ENCODE data around the gene CYP24A1. TPM values are rescaled to one million over a fixed set of nuclear protein-coding genes. Genes with fewer than 3 reads are reported as not detected.

The CYP24A1 gene
- total and polyA plus RNA-seq, 2 donors (not counting 1 experiment from before 2014, with no cell fraction given): not detected

- TF ChIP-seq EZH2 (IDR thresholded peaks at IDR 0.05; ENCODE audit: borderline replicate concordance, insufficient read depth, low read depth, low read length, poor library complexity, severe bottlenecking): no peak
- TF ChIP-seq, protein P1, sequence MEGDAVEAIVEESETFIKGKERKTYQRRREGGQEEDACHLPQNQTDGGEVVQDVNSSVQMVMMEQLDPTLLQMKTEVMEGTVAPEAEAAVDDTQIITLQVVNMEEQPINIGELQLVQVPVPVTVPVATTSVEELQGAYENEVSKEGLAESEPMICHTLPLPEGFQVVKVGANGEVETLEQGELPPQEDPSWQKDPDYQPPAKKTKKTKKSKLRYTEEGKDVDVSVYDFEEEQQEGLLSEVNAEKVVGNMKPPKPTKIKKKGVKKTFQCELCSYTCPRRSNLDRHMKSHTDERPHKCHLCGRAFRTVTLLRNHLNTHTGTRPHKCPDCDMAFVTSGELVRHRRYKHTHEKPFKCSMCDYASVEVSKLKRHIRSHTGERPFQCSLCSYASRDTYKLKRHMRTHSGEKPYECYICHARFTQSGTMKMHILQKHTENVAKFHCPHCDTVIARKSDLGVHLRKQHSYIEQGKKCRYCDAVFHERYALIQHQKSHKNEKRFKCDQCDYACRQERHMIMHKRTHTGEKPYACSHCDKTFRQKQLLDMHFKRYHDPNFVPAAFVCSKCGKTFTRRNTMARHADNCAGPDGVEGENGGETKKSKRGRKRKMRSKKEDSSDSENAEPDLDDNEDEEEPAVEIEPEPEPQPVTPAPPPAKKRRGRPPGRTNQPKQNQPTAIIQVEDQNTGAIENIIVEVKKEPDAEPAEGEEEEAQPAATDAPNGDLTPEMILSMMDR (IDR thresholded peaks at IDR 0.05): no peak
- Mint-ChIP-seq H3K4me1 (no peaks in the 10 kb centered on the region), H3K27ac (no peak overlapping the region), H3K9me3 (ENCODE audit: insufficient read depth) (no peaks in the 10 kb centered on the region), H3K27me3 (no peaks in the 10 kb centered on the region), H3K4me3 (no peak overlapping the region)
- Histone ChIP-seq H3K9ac (ENCODE audit: low read length) (no peak overlapping the region), H3K4me1 (ENCODE audit: control insufficient read depth in 2 of 2, insufficient read depth in 2 of 2, low read length in 2 of 2) (no peaks in the 10 kb centered on the region), H3K79me2 (ENCODE audit: control insufficient read depth, insufficient read depth, low read length) (no peaks in the 10 kb centered on the region), H2AFZ (ENCODE audit: insufficient read depth, low read depth, low read length, poor library complexity, severe bottlenecking) (no peak overlapping the region), H3K4me2 (replicated peaks; ENCODE audit: low read depth, low read length, poor library complexity, severe bottlenecking) (no peak overlapping the region), H3K9me3 (ENCODE audit: control extremely low read depth in 1 of 3, control insufficient read depth in 2 of 3, insufficient read depth in 1 of 3, low read length in 2 of 3) (no peaks in the 10 kb centered on the region), H3K4me3 (ENCODE audit: control extremely low read depth in 1 of 5, extremely low read depth in 1 of 5, insufficient read depth in 1 of 5, low read depth in 2 of 5, low read length in 4 of 5) (no peak overlapping the region), H3K27ac (ENCODE audit: low read length in 2 of 2) (no peak overlapping the region), H4K20me1 (ENCODE audit: control insufficient read depth, insufficient read depth, low read length, poor library complexity, severe bottlenecking) (no peaks in the 10 kb centered on the region), H3K36me3 (replicated peaks in 1 of 2; ENCODE audit: control extremely low read depth in 1 of 2, control insufficient read depth in 1 of 2, extremely low read depth in 1 of 2, insufficient read depth in 2 of 2, low read length in 1 of 2) (no peaks in the 10 kb centered on the region), H3K27me3 (replicated peaks in 1 of 4; ENCODE audit: control extremely low read depth in 1 of 4, control insufficient read depth in 3 of 4, insufficient read depth in 4 of 4, low read length in 3 of 4) (no peaks in the 10 kb centered on the region)
- intact Hi-C loops (cut with micrococcal nuclease): loop anchor here (10.0 kb wide), 1 partner anchor 627 kb away; no protein-coding TSS in a partner anchor
- ATAC-seq (ENCODE audit: low read depth) (no peak), DNase-seq (no peak)
- WGBS (ENCODE audit: insufficient coverage): 66% methylated on average over 3 of the region's 4 CpGs
- ChIA-PET CTCF (interaction anchor here (0.6 to 6.2 kb wide), 8 partner anchors 10 to 1890 kb away, joined by 3 to 55 read pairs (median 8); no protein-coding TSS in a partner anchor), POLR2A (no interaction called here)
Observed at GRCh38 chr20:54201268-54201846, 27.6 kb upstream of the CYP24A1 start.

- WGBS (ENCODE audit: insufficient coverage): 84% methylated on average over 6 of the region's 7 CpGs
- ATAC-seq (ENCODE audit: low read depth) (no peak), DNase-seq (no peak)
- Histone ChIP-seq H3K27me3 (replicated peaks in 1 of 4; ENCODE audit: control extremely low read depth in 1 of 4, control insufficient read depth in 3 of 4, insufficient read depth in 4 of 4, low read length in 3 of 4) (no peaks in the 10 kb centered on the region), H3K79me2 (ENCODE audit: control insufficient read depth, insufficient read depth, low read length) (no peaks in the 10 kb centered on the region), H3K4me1 (ENCODE audit: control insufficient read depth in 2 of 2, insufficient read depth in 2 of 2, low read length in 2 of 2) (peaks cover 0 to 5% of the 10 kb centered on the region in 2 donors), H2AFZ (ENCODE audit: insufficient read depth, low read depth, low read length, poor library complexity, severe bottlenecking) (no peak overlapping the region), H3K27ac (ENCODE audit: low read length in 2 of 2) (no peak overlapping the region), H4K20me1 (ENCODE audit: control insufficient read depth, insufficient read depth, low read length, poor library complexity, severe bottlenecking) (no peaks in the 10 kb centered on the region), H3K9me3 (ENCODE audit: control extremely low read depth in 1 of 3, control insufficient read depth in 2 of 3, insufficient read depth in 1 of 3, low read length in 2 of 3) (no peaks in the 10 kb centered on the region), H3K4me3 (ENCODE audit: control extremely low read depth in 1 of 5, extremely low read depth in 1 of 5, insufficient read depth in 1 of 5, low read depth in 2 of 5, low read length in 4 of 5) (no peak overlapping the region), H3K4me2 (replicated peaks; ENCODE audit: low read depth, low read length, poor library complexity, severe bottlenecking) (no peak overlapping the region), H3K9ac (ENCODE audit: low read length) (no peak overlapping the region), H3K36me3 (replicated peaks in 1 of 2; ENCODE audit: control extremely low read depth in 1 of 2, control insufficient read depth in 1 of 2, extremely low read depth in 1 of 2, insufficient read depth in 2 of 2, low read length in 1 of 2) (no peaks in the 10 kb centered on the region)
- Mint-ChIP-seq H3K27ac (no peak overlapping the region), H3K4me3 (no peak overlapping the region), H3K9me3 (ENCODE audit: insufficient read depth) (no peaks in the 10 kb centered on the region), H3K4me1 (peaks cover 5% of the 10 kb centered on the region), H3K27me3 (peaks cover 5% of the 10 kb centered on the region)
- TF ChIP-seq EZH2 (IDR thresholded peaks at IDR 0.05; ENCODE audit: borderline replicate concordance, insufficient read depth, low read depth, low read length, poor library complexity, severe bottlenecking): no peak
- TF ChIP-seq, protein P1 (IDR thresholded peaks at IDR 0.05): no peak
- ChIA-PET CTCF (interaction anchor here (0.6 to 6.2 kb wide), 22 partner anchors 7 to 1960 kb away, joined by 3 to 55 read pairs (median 6); partner anchors contain the start of gene PFDN4), POLR2A (interaction anchor here (0.6 kb wide), 1 partner anchor 316 kb away, joined by 3 read pairs; no protein-coding TSS in a partner anchor)
- intact Hi-C loops (cut with micrococcal nuclease): loop anchor here (10.0 kb wide), 1 partner anchor 626 kb away; no protein-coding TSS in a partner anchor
Observed at GRCh38 chr20:54200487-54201267, 26.9 kb upstream of the CYP24A1 start.

All from B cell (primary cell).